ENCODE data around the gene PKP2. TPM values are rescaled to one million over a fixed set of nuclear protein-coding genes. Genes with fewer than 3 reads are reported as not detected.

The PKP2 gene
- total RNA-seq, 2 experiments from 2014 or later = 0.22 to 0.26 TPM

GRCh38 chr12:32907166-32907565 is 10.6 kb upstream of the PKP2 start:
- no peak for DNase-seq
- Mint-ChIP-seq H3K27ac (no peak overlapping the region), H3K4me3 (no peak overlapping the region), H3K27me3 (ENCODE audit: low read depth) (peaks cover 10% of the 10 kb centered on the region), H3K36me3 (ENCODE audit: low read depth) (no peaks in the 10 kb centered on the region), H3K9me3 (no peaks in the 10 kb centered on the region), H3K4me1 (ENCODE audit: low read depth) (no peaks in the 10 kb centered on the region)
- CTCF ChIA-PET = no interaction called here
- intact Hi-C loops (cut with micrococcal nuclease) = no loop called here

GRCh38 chr12:32906399-32907165 is 10.0 kb upstream of the PKP2 start:
- CTCF ChIA-PET = interaction anchor here (0.6 kb wide), 1 partner anchor 121 kb away, joined by 3 read pairs; no protein-coding TSS in a partner anchor
- Mint-ChIP-seq H3K27ac (no peak overlapping the region), H3K9me3 (no peaks in the 10 kb centered on the region), H3K4me1 (ENCODE audit: low read depth) (no peaks in the 10 kb centered on the region), H3K27me3 (ENCODE audit: low read depth) (peaks cover 10% of the 10 kb centered on the region), H3K4me3 (no peak overlapping the region), H3K36me3 (ENCODE audit: low read depth) (no peaks in the 10 kb centered on the region)
- intact Hi-C loops (cut with micrococcal nuclease) = no loop called here
- no peak for DNase-seq

- Mint-ChIP-seq H3K9me3 (no peaks in the 10 kb centered on the region), H3K27me3 (ENCODE audit: low read depth) (peaks cover 18% of the 10 kb centered on the region), H3K4me1 (ENCODE audit: low read depth) (no peaks in the 10 kb centered on the region), H3K27ac (no peak overlapping the region), H3K4me3 (no peak overlapping the region), H3K36me3 (ENCODE audit: low read depth) (no peaks in the 10 kb centered on the region)
- intact Hi-C loops (cut with micrococcal nuclease) = no loop called here
- DNase-seq = no peak
- CTCF ChIA-PET = no interaction called here
Observed at GRCh38 chr12:32903763-32904162, 7.2 kb upstream of the PKP2 start.

- no peak overlapping the region for H3K27ac Mint-ChIP-seq
- CTCF ChIA-PET = interaction anchor here (0.6 kb wide), 1 partner anchor 16 kb away, joined by 3 read pairs; no protein-coding TSS in a partner anchor
Observed at GRCh38 chr12:32903318-32903717, 6.7 kb upstream of the PKP2 start.

GRCh38 chr12:32902287-32902997 is 5.9 kb upstream of the PKP2 start:
- no peaks in the 10 kb centered on the region for H3K4me1 Mint-ChIP-seq (ENCODE audit: low read depth)
- peaks cover 25% of the 10 kb centered on the region for H3K27me3 Mint-ChIP-seq (ENCODE audit: low read depth)
- CTCF ChIA-PET = interaction anchor here (0.6 kb wide), 1 partner anchor 15 kb away, joined by 3 read pairs; no protein-coding TSS in a partner anchor
- no peak overlapping the region for H3K27ac Mint-ChIP-seq
- no peak overlapping the region for H3K4me3 Mint-ChIP-seq
- no peaks in the 10 kb centered on the region for H3K9me3 Mint-ChIP-seq
- DNase-seq = no peak
- no peaks in the 10 kb centered on the region for H3K36me3 Mint-ChIP-seq (ENCODE audit: low read depth)
- intact Hi-C loops (cut with micrococcal nuclease) = no loop called here

More at GRCh38 chr12:32903318-32903717, 6.7 kb upstream of the PKP2 start:
- Mint-ChIP-seq H3K4me1 (ENCODE audit: low read depth) (no peaks in the 10 kb centered on the region), H3K9me3 (no peaks in the 10 kb centered on the region), H3K27me3 (ENCODE audit: low read depth) (peaks cover 21% of the 10 kb centered on the region), H3K4me3 (no peak overlapping the region), H3K36me3 (ENCODE audit: low read depth) (no peaks in the 10 kb centered on the region)
- intact Hi-C loops (cut with micrococcal nuclease) = no loop called here
- no peak for DNase-seq

GRCh38 chr12:32901553-32901952 is 5.0 kb upstream of the PKP2 start:
- no peak overlapping the region for H3K27ac Mint-ChIP-seq
- intact Hi-C loops (cut with micrococcal nuclease) = no loop called here
- CTCF ChIA-PET = no interaction called here

GRCh38 chr12:32897687-32898573 is 1.4 kb upstream of the PKP2 start:
- Mint-ChIP-seq H3K4me1 (ENCODE audit: low read depth) (peaks cover 18% of the 10 kb centered on the region), H3K27ac (no peak overlapping the region), H3K36me3 (ENCODE audit: low read depth) (no peaks in the 10 kb centered on the region), H3K4me3 (peak overlapping the region; percentile 55), H3K27me3 (ENCODE audit: low read depth) (peaks cover 44% of the 10 kb centered on the region), H3K9me3 (no peaks in the 10 kb centered on the region)
- CTCF ChIA-PET = no interaction called here
- intact Hi-C loops (cut with micrococcal nuclease) = loop anchor here (5.0 to 10.0 kb wide), 2 partner anchors 141 to 443 kb away; partner anchors contain the start of gene YARS2
- no peak for DNase-seq

More at GRCh38 chr12:32901553-32901952, 5.0 kb upstream of the PKP2 start:
- no peak for DNase-seq
- Mint-ChIP-seq H3K4me1 (ENCODE audit: low read depth) (peaks cover 2% of the 10 kb centered on the region), H3K36me3 (ENCODE audit: low read depth) (no peaks in the 10 kb centered on the region), H3K27me3 (ENCODE audit: low read depth) (peaks cover 26% of the 10 kb centered on the region), H3K4me3 (no peak overlapping the region), H3K9me3 (no peaks in the 10 kb centered on the region)

GRCh38 chr12:32897281-32897610 is 669 bp upstream of the PKP2 start:
- CTCF ChIA-PET = interaction anchor here (0.5 to 1.1 kb wide), 2 partner anchors 80 to 142 kb away, joined by 3 read pairs; partner anchors contain the start of gene YARS2
- intact Hi-C loops (cut with micrococcal nuclease) = loop anchor here (5.0 to 10.0 kb wide), 2 partner anchors 140 to 442 kb away; partner anchors contain the start of gene YARS2
- Mint-ChIP-seq H3K36me3 (ENCODE audit: low read depth) (no peaks in the 10 kb centered on the region), H3K4me3 (peak overlapping the region; percentile 55), H3K4me1 (ENCODE audit: low read depth) (peaks cover 18% of the 10 kb centered on the region), H3K27ac (no peak overlapping the region), H3K27me3 (ENCODE audit: low read depth) (peaks cover 47% of the 10 kb centered on the region), H3K9me3 (no peaks in the 10 kb centered on the region)
- no peak for DNase-seq

GRCh38 chr12:32895688-32896431 is 717 bp downstream of the PKP2 start:
- Mint-ChIP-seq H3K27me3 (ENCODE audit: low read depth) (peaks cover 53% of the 10 kb centered on the region), H3K36me3 (ENCODE audit: low read depth) (no peaks in the 10 kb centered on the region), H3K4me1 (ENCODE audit: low read depth) (peaks cover 18% of the 10 kb centered on the region), H3K9me3 (no peaks in the 10 kb centered on the region), H3K27ac (no peak overlapping the region), H3K4me3 (peak overlapping the region; percentile 65)
- intact Hi-C loops (cut with micrococcal nuclease) = loop anchor here (5.0 to 10.0 kb wide), 2 partner anchors 139 to 441 kb away; partner anchors contain the start of gene YARS2
- peak; percentile 4 for DNase-seq
- CTCF ChIA-PET = interaction anchor here (1.1 kb wide), 1 partner anchor 141 kb away, joined by 3 read pairs; the partner anchor contains the start of gene YARS2

GRCh38 chr12:32894566-32894965 is 2.0 kb downstream of the PKP2 start:
- H3K4me1 Mint-ChIP-seq (ENCODE audit: low read depth) = peaks cover 18% of the 10 kb centered on the region
- DNase-seq = no peak
- H3K4me3 Mint-ChIP-seq = no peak overlapping the region
- CTCF ChIA-PET = no interaction called here
- intact Hi-C loops (cut with micrococcal nuclease) = loop anchor here (10.0 kb wide), 1 partner anchor 440 kb away; no protein-coding TSS in a partner anchor
- H3K27me3 Mint-ChIP-seq (ENCODE audit: low read depth) = peaks cover 48% of the 10 kb centered on the region
- no peaks in the 10 kb centered on the region for H3K36me3 Mint-ChIP-seq (ENCODE audit: low read depth)
- H3K9me3 Mint-ChIP-seq = no peaks in the 10 kb centered on the region
- H3K27ac Mint-ChIP-seq = no peak overlapping the region

- Mint-ChIP-seq H3K27ac (no peak overlapping the region), H3K9me3 (no peaks in the 10 kb centered on the region), H3K4me3 (no peak overlapping the region), H3K4me1 (ENCODE audit: low read depth) (peaks cover 18% of the 10 kb centered on the region), H3K27me3 (ENCODE audit: low read depth) (peaks cover 50% of the 10 kb centered on the region), H3K36me3 (ENCODE audit: low read depth) (no peaks in the 10 kb centered on the region)
- DNase-seq = no peak
- CTCF ChIA-PET = interaction anchor here (0.6 kb wide), 1 partner anchor 12 kb away, joined by 5 read pairs; no protein-coding TSS in a partner anchor
- intact Hi-C loops (cut with micrococcal nuclease) = loop anchor here (10.0 kb wide), 1 partner anchor 439 kb away; no protein-coding TSS in a partner anchor
Observed at GRCh38 chr12:32893458-32893857, 3.1 kb downstream of the PKP2 start.
